ENCODE data around the gene KLHL1.

KLHL1 gene

GRCh38 chr13:70117338-70117905 is 9.2 kb upstream of the KLHL1 start:
- Histone ChIP-seq H3K27me3 (ENCODE audit: insufficient read depth, poor library complexity, severe bottlenecking) (no peaks in the 10 kb centered on the region), H3K27ac (replicated peaks) (no peak overlapping the region), H3K4me3 (replicated peaks; ENCODE audit: insufficient read depth, low read length) (no peak overlapping the region)
- DNase-seq (ENCODE audit: low read depth in 1 of 2, low spot score in 1 of 2), result no peak
- no peak for TF ChIP-seq GABPA (IDR thresholded peaks at IDR 0.05; ENCODE audit: low read depth)
- no peak for TF ChIP-seq REST (IDR thresholded peaks at IDR 0.05; ENCODE audit: insufficient replicate concordance, low read depth)
- TF ChIP-seq SPI1 (IDR thresholded peaks at IDR 0.05; ENCODE audit: borderline replicate concordance, low read depth), result no peak
- TF ChIP-seq CTCF (IDR thresholded peaks at IDR 0.05; ENCODE audit: insufficient read depth, low read length), result no peak
- no peak for TF ChIP-seq POLR2AphosphoS5 (IDR thresholded peaks at IDR 0.05; ENCODE audit: low read depth)

- H3K27me3 ChIP-seq (ENCODE audit: insufficient read depth, poor library complexity, severe bottlenecking), result no peaks in the 10 kb centered on the region
- TF ChIP-seq POLR2AphosphoS5 (IDR thresholded peaks at IDR 0.05; ENCODE audit: low read depth) (no peak), REST (IDR thresholded peaks at IDR 0.05; ENCODE audit: insufficient replicate concordance, low read depth) (no peak), SPI1 (IDR thresholded peaks at IDR 0.05; ENCODE audit: borderline replicate concordance, low read depth) (no peak), GABPA (IDR thresholded peaks at IDR 0.05; ENCODE audit: low read depth) (no peak), CTCF (IDR thresholded peaks at IDR 0.05; ENCODE audit: insufficient read depth, low read length) (no peak)
- no peak within 1 kb of the TSS for H3K4me3 ChIP-seq (replicated peaks; ENCODE audit: insufficient read depth, low read length)
- H3K27ac ChIP-seq (replicated peaks), result no peak within 1 kb of the TSS
- DNase-seq (ENCODE audit: low read depth in 1 of 2, low spot score in 1 of 2), result no peak
Measured at GRCh38 chr13:70107498-70108281, 562 bp downstream of the KLHL1 start, which contains the start of gene ATXN8OS. TSS of gene ATXN8OS (plus strand) at chr13:70107826.

GRCh38 chr13:70107125-70107497 is 1.1 kb downstream of the KLHL1 start:
- H3K4me3 ChIP-seq (replicated peaks; ENCODE audit: insufficient read depth, low read length), result no peak overlapping the region
- no peaks in the 10 kb centered on the region for H3K27me3 ChIP-seq (ENCODE audit: insufficient read depth, poor library complexity, severe bottlenecking)
- no peak overlapping the region for H3K27ac ChIP-seq (replicated peaks)

More at GRCh38 chr13:70107125-70107497, 1.1 kb downstream of the KLHL1 start:
- no peak for DNase-seq (ENCODE audit: low read depth in 1 of 2, low spot score in 1 of 2)
- TF ChIP-seq GABPA (IDR thresholded peaks at IDR 0.05; ENCODE audit: low read depth) (no peak), REST (IDR thresholded peaks at IDR 0.05; ENCODE audit: insufficient replicate concordance, low read depth) (no peak), CTCF (IDR thresholded peaks at IDR 0.05; ENCODE audit: insufficient read depth, low read length) (no peak), POLR2AphosphoS5 (IDR thresholded peaks at IDR 0.05; ENCODE audit: low read depth) (no peak), SPI1 (IDR thresholded peaks at IDR 0.05; ENCODE audit: borderline replicate concordance, low read depth) (no peak)
